ENCODE measurements around the gene ZCCHC7. TPM values are rescaled to one million over a fixed set of nuclear protein-coding genes. Genes with fewer than 3 reads are reported as not detected.

ZCCHC7 gene
- total RNA-seq, 4 donors from 2014 or later = 4.8 to 11.2 (median 6.9) TPM

GRCh38 chr9:37371565-37372464 lies 251.4 kb downstream of the ZCCHC7 start:
- no peak for DNase-seq
- in situ Hi-C loops (cut with MboI; ENCODE audit: low sequenced_read_pairs in 4 of 4) (loop anchor here in 1 of 4 donors (25.0 kb wide), 1 partner anchor 485 kb away; no protein-coding TSS in a partner anchor), intact Hi-C loops (cut with DNase I; ENCODE audit: low total_unique reads) (no loop called here)
- ATAC-seq = no peak
- Histone ChIP-seq H3K27ac (no peak overlapping the region), H3K4me1 (no peaks in the 10 kb centered on the region), H3K36me3 (no peaks in the 10 kb centered on the region), H3K27me3 (no peaks in the 10 kb centered on the region), H3K4me3 (no peak overlapping the region), H3K9me3 (no peaks in the 10 kb centered on the region)
- TF ChIP-seq CTCF (IDR thresholded peaks at IDR 0.05 in 4 of 5, conservative IDR thresholded peaks at IDR 0.05 in 1 of 5) (no peak), POLR2A (IDR thresholded peaks at IDR 0.05) (no peak)

- Histone ChIP-seq H3K27ac (no peak overlapping the region), H3K4me3 (no peak overlapping the region), H3K9me3 (no peaks in the 10 kb centered on the region), H3K4me1 (no peaks in the 10 kb centered on the region), H3K36me3 (no peaks in the 10 kb centered on the region), H3K27me3 (no peaks in the 10 kb centered on the region)
- ATAC-seq (no peak), DNase-seq (no peak)
- no peak for TF ChIP-seq POLR2A (IDR thresholded peaks at IDR 0.05)
- no peak for TF ChIP-seq CTCF (IDR thresholded peaks at IDR 0.05 in 4 of 5, conservative IDR thresholded peaks at IDR 0.05 in 1 of 5)
- in situ Hi-C loops (cut with MboI; ENCODE audit: low sequenced_read_pairs in 4 of 4) = loop anchor here in 1 of 4 donors (25.0 kb wide), 1 partner anchor 486 kb away; no protein-coding TSS in a partner anchor
- intact Hi-C loops (cut with DNase I; ENCODE audit: low total_unique reads) = no loop called here
These were observed 252.5 kb downstream of the ZCCHC7 start for GRCh38 chr9:37372839-37373238.

GRCh38 chr9:37373621-37374020 lies 253.2 kb downstream of the ZCCHC7 start:
- DNase-seq = no peak
- H3K4me1 ChIP-seq = no peaks in the 10 kb centered on the region

GRCh38 chr9:37374892-37375291 lies 254.5 kb downstream of the ZCCHC7 start:
- Histone ChIP-seq H3K9me3 (no peaks in the 10 kb centered on the region), H3K27ac (no peak overlapping the region), H3K36me3 (no peaks in the 10 kb centered on the region), H3K4me1 (no peaks in the 10 kb centered on the region), H3K27me3 (no peaks in the 10 kb centered on the region), H3K4me3 (no peak overlapping the region)
- TF ChIP-seq POLR2A (IDR thresholded peaks at IDR 0.05) = no peak
- in situ Hi-C loops (cut with MboI; ENCODE audit: low sequenced_read_pairs in 4 of 4) (loop anchor here in 1 of 4 donors (25.0 kb wide), 1 partner anchor 488 kb away; no protein-coding TSS in a partner anchor), intact Hi-C loops (cut with DNase I; ENCODE audit: low total_unique reads) (no loop called here)
- ATAC-seq = no peak
- no peak for DNase-seq

More at GRCh38 chr9:37373621-37374020, 253.2 kb downstream of the ZCCHC7 start:
- in situ Hi-C loops (cut with MboI; ENCODE audit: low sequenced_read_pairs in 4 of 4) (loop anchor here in 1 of 4 donors (25.0 kb wide), 1 partner anchor 486 kb away; no protein-coding TSS in a partner anchor), intact Hi-C loops (cut with DNase I; ENCODE audit: low total_unique reads) (no loop called here)
- TF ChIP-seq CTCF (IDR thresholded peaks at IDR 0.05 in 4 of 5, conservative IDR thresholded peaks at IDR 0.05 in 1 of 5) (no peak), POLR2A (IDR thresholded peaks at IDR 0.05) (no peak)
- Histone ChIP-seq H3K4me3 (no peak overlapping the region), H3K36me3 (no peaks in the 10 kb centered on the region), H3K9me3 (no peaks in the 10 kb centered on the region), H3K27me3 (no peaks in the 10 kb centered on the region), H3K27ac (no peak overlapping the region)
- ATAC-seq = no peak

Data from gastrocnemius medialis (tissue), 4 donors.